Astrocyte of the cerebellum (primary cell): Measurements from ENCODE around the gene TINAG.

Experiments used
- DNase-seq: peaks from one replicate; pipeline ENCODE4 v3.0.0-alpha.2; 2011; ENCODE audit warnings: low read depth
- H3K4me3 ChIP-seq: 2 replicates; pipeline ENCODE4 v1.5.1; 2011; ENCODE audit warnings: mild to moderate bottlenecking, low read depth, low read length, moderate library complexity
- CTCF ChIP-seq: IDR thresholded peaks from 2 replicates; pipeline ENCODE4 v1.5.1; 2012; ENCODE audit warnings: low read length, low read depth, moderate library complexity, mild to moderate bottlenecking; ENCODE audit errors: missing control alignments
- in situ Hi-C: cut with HindIII; loops from 2 replicates; pipeline ENCODE4 v1.10.0; 2017; ENCODE audit warnings: low sequenced_read_pairs

TINAG gene

DNA sequence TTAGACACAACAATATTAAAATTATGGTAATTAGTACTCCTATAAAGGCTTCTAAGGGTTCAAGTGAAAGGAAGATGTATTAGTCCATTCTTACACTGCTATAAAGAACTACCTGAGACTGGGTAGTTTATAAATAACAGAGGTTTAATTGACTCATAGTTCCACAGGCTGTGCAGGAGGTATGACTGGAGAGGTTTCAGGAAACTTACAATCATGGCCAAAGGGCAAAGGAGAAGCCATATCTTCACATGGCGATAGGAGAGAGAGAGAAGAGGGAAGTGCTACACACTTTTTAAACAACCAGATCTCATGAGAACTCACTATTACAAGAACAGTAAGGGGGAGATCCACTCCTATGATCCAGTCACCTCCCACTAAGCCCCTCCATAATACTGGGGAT, 52.9 kb downstream of the TINAG start:
- in situ Hi-C loops = no loop called here
- H3K4me3 ChIP-seq = no peak overlapping the region

DNA sequence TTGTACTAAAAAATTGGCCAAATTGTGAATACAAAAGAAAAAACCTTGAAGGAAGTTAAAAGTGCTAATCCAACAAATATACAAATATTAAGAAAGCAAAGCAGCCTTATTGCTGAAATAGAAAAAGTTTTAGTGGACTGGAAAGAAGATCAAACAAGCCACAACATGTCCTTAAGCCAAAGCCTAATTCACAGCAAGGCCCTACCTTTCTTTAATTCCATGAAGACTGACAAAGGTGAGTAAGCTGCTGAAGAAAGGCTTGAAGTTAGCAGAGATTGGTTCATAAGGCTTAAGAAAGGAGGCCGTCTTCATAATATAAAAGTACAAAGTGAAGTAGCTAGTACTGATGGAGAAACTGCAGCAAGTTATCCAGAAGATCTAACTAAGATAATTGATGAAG, 53.5 kb downstream of the TINAG start:
- TF ChIP-seq CTCF = no peak
- no peak overlapping the region for H3K4me3 ChIP-seq
- DNase-seq = no peak
- in situ Hi-C loops = no loop called here

More for the DNA sequence above, 52.9 kb downstream of the TINAG start:
- no peak for TF ChIP-seq CTCF
- no peak for DNase-seq

GRCh38 chr6:54366667-54367327, 58.6 kb downstream of the TINAG start:
- no peak for TF ChIP-seq CTCF
- in situ Hi-C loops = no loop called here
- H3K4me3 ChIP-seq = no peak overlapping the region
- no peak for DNase-seq

- in situ Hi-C loops = no loop called here
- no peak for TF ChIP-seq CTCF
- no peak for DNase-seq
- H3K4me3 ChIP-seq = no peak overlapping the region
Measured at GRCh38 chr6:54377776-54378175, 69.5 kb downstream of the TINAG start.

DNA sequence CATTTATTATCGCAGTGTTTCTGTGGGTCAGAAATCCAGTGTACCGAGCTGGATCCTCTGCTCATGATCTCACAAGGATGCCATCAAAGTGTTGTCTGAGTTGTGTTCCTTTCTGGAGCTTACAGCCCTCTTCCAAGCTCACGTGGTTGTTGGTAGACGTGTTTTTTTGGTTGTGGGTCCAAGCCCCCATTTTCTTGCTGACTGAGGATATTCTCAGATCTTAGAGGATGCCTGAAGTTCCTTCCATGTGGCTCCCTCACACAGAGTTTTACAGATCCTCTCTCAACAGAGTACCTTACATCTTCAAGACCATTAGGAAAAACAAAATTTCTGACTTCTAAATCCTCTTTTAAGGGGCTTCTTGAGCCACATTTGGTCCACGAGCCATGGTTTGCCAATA, 78.1 kb downstream of the TINAG start:
- H3K4me3 ChIP-seq = no peak overlapping the region
- in situ Hi-C loops = no loop called here
- no peak for DNase-seq
- no peak for TF ChIP-seq CTCF

DNA sequence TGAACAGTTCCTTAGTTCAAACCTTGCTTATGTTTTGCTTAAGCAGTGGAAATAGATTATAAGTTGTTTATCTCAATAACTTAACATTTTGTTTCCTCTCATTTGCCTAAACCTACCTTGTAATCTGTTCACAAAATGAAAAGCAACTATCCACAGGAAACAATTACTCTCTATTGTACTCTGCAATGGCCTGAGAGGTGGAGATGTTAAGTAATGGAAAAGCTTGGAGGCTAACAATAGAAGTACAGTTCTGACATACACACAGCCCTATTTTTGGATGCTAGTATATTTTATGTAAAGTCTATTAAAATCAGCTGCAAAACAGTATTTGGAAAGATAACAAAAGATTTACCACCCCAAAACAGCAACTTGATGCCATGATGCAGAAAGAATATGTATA, 82.1 kb downstream of the TINAG start:
- no peak for TF ChIP-seq CTCF
- DNase-seq = no peak
- no peak overlapping the region for H3K4me3 ChIP-seq
- in situ Hi-C loops = no loop called here
